NOMO-1 treated with DMSO at 0.1 percent for 48 hours (cell line): Measurements from ENCODE around the gene CERS6.
A peak's percentile ranks its signal among the peaks of the same experiment; 100 is the strongest.

Experiments
- DNase-seq: peaks from one replicate; lab custom pipeline; 2025; ENCODE audit not compliant: unreplicated experiment; lab: John Stamatoyannopoulos, UW

The CERS6 gene

DNA sequence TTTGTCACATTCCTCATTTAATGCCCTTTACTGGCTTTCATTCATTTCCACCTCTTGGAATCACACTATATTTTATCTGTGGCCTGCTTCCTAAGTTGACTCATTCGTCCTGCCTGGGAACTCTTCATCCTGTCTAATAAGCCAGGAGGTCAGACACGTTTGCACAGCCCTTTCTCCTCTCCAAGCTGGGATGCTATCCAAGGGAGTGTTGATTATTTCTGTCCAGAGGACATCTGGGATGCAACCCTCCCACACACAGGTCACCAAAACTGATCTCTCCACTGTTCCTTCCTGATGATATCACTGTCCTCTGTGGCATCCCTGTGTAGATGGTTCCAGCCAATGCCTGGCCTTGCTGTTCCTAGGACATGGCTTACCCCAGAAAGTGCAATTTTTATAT is 266.5 kb downstream of the CERS6 start:
- DNase-seq: no peak

DNA sequence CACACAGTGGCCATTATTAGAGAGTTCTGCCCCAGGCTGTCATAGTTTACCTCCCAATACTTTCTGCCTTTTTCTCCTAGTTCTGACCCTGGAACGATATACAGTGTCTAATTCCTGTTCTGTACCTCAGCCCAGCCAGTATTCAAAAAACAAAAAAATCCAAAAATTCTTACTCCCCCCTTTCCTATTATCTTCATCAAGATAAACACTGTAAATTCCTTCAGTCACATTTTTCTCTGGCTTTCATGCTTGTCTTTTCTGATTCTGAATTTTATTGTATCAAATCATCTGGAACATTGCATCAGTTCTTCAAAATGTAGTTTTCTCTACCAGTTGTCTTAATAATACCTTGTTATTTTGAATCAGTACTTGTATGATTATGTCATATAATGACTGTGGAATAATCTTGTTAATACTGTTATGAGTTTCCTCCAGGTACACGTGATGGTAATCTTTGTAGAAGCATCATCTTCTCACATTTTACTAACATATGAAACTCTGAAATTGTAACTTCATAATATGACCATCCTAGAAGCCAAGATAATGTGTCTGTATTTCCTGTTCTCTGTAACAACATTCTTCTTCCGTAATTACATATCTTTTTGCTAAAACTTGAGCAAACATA is 267.3 kb downstream of the CERS6 start:
- no peak for DNase-seq

DNA sequence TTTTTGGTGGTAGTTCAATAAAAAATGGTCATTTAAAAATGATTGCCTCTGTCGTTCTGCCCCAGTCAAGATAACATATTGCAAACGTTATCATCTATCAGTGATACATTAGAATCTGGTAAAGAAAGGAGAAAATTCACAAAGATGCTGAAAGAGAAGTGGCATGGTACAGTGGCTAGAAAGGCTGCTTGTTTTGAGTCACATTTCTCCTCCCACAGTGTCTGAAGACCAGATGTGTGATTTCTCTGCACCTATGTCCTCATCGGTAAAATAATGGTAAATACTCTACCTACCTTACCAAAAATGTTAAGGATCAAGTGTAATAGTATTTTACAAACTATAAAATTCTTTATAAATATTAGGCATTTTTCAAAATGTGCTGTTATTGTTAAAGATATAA is 270.3 kb downstream of the CERS6 start:
- no peak for DNase-seq

DNA sequence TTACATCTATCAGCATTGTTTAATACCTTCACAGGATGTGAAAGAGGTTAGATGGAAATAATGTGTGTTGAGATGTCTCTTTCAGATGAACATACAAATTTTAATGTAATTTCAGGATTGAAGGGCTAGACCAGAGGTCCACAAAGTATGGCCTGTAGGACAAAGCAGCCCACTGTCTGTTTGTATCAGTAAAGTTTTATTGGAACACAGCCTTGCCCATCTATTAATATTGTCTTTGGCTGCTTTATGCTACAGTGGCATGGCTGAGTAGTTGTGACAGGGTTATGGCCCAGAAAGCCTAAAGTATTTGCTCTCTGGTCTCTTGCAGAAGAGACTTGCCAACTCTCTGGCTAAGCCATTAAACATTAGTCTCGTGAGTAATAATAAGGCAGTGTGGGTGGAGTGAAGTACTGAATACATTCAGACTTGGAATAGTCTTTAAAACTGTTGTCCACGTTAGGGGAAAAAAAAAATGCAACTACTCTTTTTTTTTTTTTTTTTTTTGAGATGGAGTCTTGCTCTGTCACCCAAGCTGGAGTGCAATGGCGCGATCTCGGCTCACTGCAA is 271.9 kb downstream of the CERS6 start:
- DNase-seq: no peak

DNA sequence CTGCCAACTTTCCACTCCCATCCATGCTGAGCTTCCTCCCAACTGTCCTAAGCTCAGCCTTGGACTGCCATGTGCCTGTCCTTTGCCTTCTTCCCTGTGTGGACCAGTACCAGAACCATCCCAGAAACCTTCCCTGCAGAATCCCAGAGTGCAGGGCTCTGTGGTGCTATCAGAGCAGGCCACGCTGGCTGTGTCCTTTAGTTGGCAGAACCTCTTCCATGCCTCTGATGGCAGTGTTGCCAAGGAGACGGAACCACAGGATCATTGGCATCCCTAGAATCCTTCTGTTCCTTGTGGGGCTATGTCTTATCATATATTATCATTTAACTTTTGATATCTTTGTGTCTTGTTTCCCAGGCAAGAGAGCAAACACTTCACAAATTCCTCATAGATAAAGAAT is 273.4 kb downstream of the CERS6 start:
- DNase-seq: no peak

DNA sequence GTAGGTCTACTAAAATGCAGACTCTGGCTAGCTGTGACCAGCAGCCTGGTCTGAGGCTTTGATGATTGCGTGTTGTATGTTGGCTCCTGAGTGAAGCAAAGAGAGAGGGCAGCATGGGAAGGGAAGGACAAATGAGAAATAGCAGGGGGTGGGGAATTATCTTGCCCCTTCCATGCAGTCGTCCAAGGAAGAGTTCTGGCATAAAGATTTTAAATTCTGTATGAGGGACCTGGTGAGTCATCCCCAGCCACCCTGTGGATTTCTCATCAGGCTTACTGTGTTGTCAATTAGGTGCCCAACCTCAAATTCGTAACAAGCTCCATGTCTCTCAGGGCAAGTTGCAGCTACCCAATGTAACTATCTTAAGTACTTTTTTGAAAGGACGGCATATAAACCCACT is 274.3 kb downstream of the CERS6 start:
- no peak for DNase-seq

DNA sequence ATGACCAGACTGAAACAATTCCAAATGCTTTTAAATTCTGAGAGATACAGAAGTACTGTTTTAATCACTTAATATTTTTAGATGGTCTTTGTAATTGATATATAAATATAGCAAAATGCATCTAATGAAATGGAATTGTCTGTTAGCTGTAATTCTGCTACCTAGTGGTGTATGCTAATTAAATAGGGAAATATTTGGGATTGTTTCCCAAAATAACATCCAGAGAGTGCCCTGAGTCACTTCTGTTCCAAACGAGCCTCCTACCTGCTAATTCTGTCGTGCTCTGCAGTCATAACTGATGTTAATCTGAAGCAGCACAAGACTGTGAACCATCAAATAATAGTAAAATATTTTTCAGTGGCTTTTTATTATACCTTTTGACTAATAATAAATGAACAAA is 274.9 kb downstream of the CERS6 start:
- no peak for DNase-seq

DNA sequence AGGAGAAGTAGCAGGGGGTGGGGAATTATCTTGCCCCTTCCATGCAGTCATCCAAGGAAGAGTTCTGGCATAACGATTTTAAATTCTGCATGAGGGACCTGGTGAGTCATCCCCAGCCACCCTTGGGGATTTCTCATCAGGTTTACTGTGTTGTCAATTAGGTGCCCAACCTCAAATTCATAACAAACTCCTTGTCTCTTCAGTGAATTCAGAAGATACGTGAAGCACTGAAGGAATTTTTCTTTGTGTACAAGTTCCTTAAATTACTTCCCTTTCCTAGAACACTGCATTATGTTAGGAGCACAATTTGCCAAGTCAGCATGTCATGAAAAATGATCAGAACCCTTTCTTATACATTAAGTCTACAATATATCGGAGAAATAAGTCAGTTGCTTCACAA is 275.5 kb downstream of the CERS6 start:
- peak; percentile 0 for DNase-seq

DNA sequence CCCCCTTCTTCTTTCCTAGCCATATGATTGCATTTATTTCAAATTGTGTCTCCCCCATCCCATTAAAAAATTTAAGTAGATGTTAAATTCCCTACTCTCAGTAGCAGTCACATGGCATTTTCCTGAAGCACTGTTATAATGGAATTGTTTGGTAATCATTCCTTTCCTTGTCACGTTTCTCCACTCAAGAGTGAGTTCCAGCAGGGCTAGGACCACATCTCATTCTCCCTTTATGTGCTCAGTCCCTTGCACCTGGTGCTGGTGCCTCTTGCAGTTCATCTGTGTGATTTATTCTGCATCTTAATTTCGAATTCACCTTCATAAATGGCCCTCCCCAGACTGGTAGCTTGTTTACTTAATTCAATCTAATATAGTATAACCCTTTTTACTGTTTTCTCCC is 276.0 kb downstream of the CERS6 start:
- no peak for DNase-seq

DNA sequence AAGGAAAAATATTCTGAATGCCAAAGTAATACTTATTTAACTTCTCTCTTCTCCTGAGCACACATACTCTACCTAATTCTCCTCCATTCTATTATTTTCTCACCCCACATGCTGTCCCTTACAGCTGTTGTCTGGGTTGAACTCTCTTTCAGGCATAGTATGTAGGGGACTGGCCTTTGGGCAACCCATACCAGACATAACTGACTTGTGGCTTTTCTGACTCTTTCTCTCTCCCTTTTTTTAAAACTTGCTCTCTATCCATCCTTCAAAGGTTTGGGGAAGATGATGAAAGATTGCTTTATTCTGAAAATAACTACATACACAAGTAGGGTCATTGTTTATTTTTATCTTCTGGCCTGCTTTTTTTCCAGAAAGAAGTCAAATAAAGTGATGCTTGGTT is 276.4 kb downstream of the CERS6 start:
- DNase-seq: no peak

DNA sequence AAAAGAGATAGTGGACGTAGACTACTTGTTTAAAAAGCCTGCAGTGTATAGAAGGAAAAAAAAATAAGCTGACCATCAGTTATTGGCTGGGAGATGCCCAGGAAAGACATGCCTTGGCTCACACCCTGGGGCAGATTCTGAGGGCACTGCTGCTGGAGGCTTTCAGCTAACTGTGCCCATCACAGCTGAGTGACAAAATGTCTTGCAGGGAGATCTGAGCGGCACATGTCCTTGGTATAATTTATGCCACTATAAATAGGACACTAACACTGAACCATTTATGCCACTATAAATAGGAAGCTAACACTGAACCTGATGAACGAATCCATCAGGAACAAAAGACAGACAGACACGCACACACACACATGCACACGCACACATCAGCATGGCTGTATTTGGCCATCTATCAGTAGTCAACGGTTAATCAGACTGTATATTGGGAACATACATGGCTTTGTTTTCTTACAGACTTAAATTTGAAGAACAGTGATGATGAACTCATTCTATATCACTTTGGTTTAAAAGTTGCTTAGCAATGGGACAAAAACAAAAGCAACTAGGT is 278.2 kb downstream of the CERS6 start:
- no peak for DNase-seq

DNA sequence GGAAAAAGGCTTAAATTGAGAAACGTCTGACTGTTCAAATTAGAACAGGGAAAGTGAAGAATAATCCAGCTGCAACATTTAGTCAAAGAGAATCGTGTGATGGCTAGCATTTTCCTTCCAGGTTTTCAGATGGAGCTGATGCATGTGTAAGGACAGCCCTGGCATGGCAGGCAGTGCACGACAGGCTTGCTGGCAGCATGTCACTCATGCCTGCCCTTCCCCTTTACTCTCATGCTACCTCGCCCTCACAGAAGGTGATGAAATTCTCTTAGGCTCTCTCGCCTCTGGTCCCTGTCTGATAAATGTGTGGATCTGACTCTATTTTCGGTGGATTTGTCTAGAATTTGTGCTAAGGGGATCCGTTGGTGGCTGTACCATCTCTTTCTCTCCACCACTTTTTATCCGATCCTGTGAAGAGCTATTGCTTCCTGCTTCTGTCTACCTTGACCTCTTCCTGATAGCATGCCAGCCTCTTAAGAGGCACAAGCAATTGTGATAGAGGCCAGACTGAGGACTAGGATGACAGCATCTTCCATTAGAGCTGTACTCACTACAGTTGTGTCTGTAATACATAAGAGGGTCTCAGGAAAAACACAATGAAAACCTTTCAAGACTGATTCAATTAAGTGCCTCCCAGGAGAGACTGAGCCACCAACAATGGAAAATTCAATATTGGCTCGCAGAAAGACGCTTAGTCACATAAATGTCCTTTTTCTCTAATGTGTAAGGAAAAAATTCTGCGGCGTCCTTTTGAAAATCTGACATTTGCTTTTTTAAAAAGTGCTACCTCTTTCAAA is 280.8 kb downstream of the CERS6 start:
- no peak for DNase-seq

DNA sequence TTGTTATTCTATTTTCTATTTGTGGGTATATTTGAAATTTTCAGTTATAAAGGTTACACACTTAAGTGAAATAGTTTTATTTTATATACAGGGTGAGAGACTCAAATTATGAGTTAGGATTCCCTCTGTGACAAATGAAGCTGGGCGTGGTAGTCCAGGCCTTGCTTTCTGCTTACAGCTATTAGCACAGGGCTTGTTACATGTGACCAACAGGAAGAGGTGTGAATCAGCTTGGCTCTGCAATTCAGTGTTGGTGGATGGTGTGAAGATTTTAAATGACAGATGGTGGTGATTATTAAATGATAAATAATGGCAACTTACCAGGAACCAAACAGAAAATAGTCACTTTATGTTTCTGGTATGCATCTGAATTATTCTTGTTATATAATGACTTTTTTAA is 282.0 kb downstream of the CERS6 start:
- DNase-seq: no peak

DNA sequence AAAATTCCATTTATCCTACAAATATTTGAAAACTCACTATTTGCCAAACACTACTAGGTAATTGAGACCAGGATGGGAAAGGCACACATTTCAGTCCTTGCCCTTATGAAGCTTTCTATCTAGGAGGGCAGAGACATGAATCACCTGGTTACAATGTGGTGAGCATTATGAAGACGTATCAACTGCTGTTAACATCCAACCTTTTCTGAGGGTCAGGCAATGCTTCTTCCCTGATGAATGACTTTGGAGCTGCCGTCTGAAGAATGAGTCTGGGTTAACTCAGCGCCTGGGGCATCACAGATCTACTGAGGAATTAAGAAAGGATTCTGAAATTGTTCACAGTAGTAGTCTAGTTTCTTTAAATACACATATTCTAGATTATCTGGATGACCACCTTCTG is 284.3 kb downstream of the CERS6 start:
- DNase-seq: no peak

DNA sequence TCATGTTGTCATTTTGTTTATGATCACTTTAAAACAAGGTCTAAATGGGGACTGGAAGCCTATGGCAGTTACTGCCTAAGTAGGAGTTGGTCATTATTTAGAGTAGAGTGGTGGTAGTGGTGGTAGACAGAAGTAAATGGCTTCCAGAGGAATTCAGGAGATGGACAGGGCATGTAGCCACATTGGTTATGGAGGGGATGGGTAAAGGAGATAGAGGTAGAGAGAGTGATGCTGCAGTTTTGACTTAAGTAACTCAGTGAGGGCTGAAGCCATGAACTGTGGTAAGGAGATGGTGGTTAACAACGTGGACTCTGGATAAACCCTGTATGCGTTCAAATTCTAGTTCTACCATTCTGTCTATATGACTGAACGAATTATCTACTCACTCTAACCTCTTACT is 284.7 kb downstream of the CERS6 start:
- no peak for DNase-seq

DNA sequence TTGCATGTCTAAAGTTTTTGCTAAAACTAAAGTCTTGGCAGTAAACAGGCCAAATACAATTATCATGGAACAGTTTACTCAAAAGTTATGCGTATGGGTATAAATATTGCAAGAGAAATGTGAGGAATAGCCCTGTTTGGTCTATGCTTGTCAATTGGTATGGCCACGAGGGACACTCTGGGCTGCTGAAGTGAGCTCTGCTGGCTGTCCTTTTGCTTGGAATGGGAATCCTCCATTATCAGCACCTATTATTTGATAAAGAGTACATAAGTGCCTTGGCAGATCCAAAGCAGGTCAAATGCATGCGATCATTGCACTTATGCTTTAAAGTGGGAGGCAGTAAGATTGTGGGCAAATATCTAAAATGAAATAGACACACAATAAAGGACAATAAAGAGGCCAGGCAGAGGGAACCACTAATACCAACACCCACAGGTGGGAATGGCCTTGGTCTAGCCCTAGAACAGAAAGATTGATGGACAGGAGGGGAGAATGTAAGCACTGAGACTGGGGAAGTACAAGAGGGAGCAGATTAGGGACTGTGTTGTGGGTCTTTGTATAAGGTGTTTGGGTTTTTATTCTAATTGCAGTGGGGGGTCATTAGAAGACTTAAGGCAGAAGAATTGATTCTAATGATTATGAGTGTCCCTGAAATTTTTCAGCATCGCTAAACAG is 286.3 kb downstream of the CERS6 start:
- DNase-seq: no peak

DNA sequence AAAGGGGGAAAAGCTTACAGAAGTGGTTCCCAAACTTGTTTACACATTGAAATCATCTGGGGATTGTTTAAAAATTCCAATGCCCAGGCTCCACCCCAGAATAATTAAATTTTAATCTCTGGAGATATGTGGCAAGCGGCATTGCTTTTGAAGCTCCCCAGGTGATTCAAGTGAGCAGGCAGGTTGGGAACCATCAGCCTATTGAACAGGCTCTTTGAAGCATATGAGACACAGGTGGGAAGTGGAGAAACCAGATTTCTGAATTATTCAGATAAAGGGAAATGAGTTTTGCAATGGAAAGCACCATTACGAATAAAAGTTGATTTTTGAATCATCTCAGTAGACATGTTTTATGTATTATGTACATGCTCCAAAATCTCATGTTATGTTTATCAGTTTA is 288.8 kb downstream of the CERS6 start:
- no peak for DNase-seq

DNA sequence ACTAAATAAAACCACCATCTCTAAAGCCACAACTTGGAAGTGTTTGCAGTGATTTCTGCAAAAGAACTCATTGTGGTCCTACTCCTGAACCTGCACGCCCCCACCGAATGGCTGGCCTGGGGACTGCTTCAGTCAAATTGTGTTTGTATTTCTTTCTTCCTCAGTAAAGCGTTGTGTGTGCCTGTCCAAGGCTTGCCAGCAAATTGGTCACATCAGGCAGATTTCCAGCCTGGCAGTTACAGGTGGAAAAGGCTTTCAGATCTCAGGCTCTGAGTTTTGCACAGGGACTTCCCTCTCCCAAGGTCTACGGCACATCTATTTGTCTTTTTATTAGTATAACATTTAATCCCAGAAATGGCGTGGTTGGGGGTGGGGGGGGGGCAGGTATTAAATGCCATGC is 292.4 kb downstream of the CERS6 start:
- no peak for DNase-seq

DNA sequence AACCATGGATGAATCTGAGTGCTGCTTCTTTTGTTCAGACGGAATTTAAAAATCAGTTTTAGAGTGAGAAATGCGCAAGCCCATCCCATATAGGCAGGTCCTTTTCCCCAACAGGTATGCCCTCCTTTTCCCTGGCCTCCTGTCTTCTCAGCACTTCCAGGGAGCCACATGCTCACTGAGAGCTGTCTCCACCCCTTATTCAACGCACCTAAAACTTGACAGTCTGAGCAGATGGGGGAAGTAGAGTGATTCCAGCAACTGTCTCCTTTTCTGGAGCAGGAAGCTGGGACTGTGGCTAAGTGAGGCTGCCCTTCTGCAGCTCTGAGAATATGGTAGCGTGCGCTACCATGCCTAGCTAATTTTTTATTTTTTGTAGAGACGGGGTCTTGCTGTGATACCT is 293.2 kb downstream of the CERS6 start:
- DNase-seq: no peak

DNA sequence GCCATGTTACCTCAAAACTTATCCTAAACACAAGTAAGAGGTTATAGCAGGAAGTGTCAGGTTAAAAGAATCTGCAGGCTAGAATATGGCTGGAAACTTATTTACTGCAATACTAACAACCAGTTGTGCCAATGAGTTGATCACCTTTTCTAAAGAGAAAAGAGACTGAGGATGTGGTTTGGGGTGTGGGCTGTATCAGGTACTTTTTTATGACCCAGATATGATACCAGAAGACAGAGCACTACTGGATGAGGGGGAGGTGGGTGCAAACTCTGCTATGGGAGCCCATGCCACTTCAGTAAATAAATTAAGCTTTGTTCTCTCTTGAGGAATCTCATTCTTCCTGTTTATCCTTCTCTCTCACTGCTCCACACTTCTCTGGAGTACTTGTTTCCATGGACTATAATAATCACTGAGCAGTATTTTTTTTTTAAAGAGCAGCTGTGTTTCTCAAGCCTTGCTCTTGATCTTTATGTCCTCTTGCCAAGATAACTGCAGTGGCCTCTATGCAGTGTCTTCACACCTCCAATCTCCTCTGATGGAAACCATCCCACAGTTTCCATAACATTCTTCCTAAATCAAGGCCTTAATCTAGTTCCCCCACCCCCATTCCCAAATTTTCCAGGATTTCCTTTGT is 295.1 kb downstream of the CERS6 start:
- DNase-seq: no peak

DNA sequence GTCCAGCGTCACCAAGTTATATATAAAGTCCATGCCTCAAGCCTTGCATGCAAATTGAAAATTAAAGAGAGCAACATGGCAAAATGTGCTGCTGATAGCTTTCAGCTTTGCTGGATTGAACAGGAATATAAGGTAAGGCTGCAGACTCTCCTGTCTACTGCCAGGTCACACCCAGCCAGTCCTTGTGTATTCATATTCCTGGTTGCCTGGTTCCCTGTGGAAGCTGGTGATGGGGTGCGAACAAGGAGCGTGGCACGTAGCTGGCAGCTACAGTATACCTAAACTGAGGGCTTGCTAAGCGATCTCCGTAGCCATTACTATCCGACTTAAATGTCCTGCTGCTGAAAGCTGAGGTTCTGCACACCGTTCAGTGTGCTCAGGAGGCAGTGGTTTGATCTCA is 296.3 kb downstream of the CERS6 start:
- no peak for DNase-seq
